ENCODE data around the gene APOBEC4. TPM values are rescaled to one million over a fixed set of nuclear protein-coding genes. Genes with fewer than 3 reads are reported as not detected.

The APOBEC4 gene
- total and polyA plus RNA-seq, 7 experiments from 2014 or later = 0.19 TPM; not detected in 6

DNA sequence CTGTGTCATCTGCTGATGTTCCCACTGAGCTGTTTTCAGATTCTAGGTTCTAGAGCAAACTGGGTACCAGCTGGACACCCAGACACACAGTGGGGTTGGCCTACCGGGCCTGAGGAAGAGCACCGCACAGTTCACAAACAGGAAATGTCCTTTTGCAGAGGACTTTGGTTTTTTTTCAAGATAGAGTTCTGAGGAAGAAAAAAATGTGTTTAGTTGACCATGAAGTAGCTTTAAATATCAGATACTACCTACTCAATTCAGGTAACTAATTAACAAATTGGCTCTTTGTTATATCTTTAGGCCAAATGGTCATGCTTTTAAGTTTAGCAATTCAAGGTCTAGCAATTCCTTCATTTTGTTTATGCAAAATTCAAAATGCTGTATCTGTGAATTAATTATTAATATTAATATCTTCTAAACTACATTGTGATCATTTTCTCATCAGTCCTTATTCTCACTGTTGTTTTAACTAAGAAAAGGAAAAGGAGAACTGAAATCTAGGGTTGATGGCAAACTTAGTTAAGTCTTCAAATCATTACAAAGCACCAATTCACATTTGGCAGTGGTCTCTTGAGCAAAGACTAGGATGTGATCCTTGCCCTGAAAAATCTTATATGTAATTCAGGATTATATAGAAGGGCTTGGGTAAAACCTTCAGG lies 45.7 kb downstream of the APOBEC4 start:
- no peak overlapping the region for H3K4me3 Mint-ChIP-seq
- Histone ChIP-seq H3K27me3 (ENCODE audit: control insufficient read depth in 2 of 2, insufficient read depth in 2 of 2, low read length in 2 of 2) (no peaks in the 10 kb centered on the region), H3K4me3 (ENCODE audit: low read length) (no peak overlapping the region), H3K4me1 (ENCODE audit: control insufficient read depth in 2 of 2, insufficient read depth in 2 of 2, low read length in 2 of 2) (no peaks in the 10 kb centered on the region), H3K27ac (ENCODE audit: low read depth, low read length) (no peak overlapping the region), H3K36me3 (ENCODE audit: control insufficient read depth in 2 of 3, insufficient read depth in 3 of 3, low read length in 3 of 3) (no peaks in the 10 kb centered on the region), H3K9me3 (ENCODE audit: control insufficient read depth in 2 of 3, low read length in 3 of 3) (no peaks in the 10 kb centered on the region)
- intact Hi-C loops (cut with micrococcal nuclease) = no loop called here
- ChIA-PET POLR2A (no interaction called here), CTCF (interaction anchor here (0.6 kb wide), 1 partner anchor 75 kb away, joined by 3 read pairs; no protein-coding TSS in a partner anchor)
- no peak for ATAC-seq
- H3K27ac Mint-ChIP-seq = peak overlapping the region in 3 of 9 donors; percentile 11 to 60 (median 24)
- H3K36me3 Mint-ChIP-seq = peaks cover 0 to 9% (median 4%) of the 10 kb centered on the region in 5 donors
- H3K9me3 Mint-ChIP-seq = peaks cover 0 to 2% (median 0%) of the 10 kb centered on the region in 11 donors
- peaks cover 0 to 11% (median 0%) of the 10 kb centered on the region in 7 donors for H3K4me1 Mint-ChIP-seq
- DNase-seq = no peak
- peaks cover 0 to 14% (median 9%) of the 10 kb centered on the region in 5 donors for H3K27me3 Mint-ChIP-seq

- H3K4me3 ChIP-seq (ENCODE audit: low read length) = no peak overlapping the region
- intact Hi-C loops (cut with micrococcal nuclease) = no loop called here
- H3K36me3 Mint-ChIP-seq = no peaks in the 10 kb centered on the region
- H3K4me1 Mint-ChIP-seq = peaks cover 0 to 11% (median 0%) of the 10 kb centered on the region in 7 donors
- POLR2A ChIA-PET = no interaction called here
- H3K27me3 ChIP-seq (ENCODE audit: control insufficient read depth in 2 of 2, insufficient read depth in 2 of 2, low read length in 2 of 2) = no peaks in the 10 kb centered on the region
- no peaks in the 10 kb centered on the region for H3K4me1 ChIP-seq (ENCODE audit: control insufficient read depth in 2 of 2, insufficient read depth in 2 of 2, low read length in 2 of 2)
- no peak for DNase-seq
- H3K27ac ChIP-seq (ENCODE audit: low read depth, low read length) = no peak overlapping the region
- no peaks in the 10 kb centered on the region for H3K9me3 Mint-ChIP-seq
- no peak overlapping the region for H3K4me3 Mint-ChIP-seq
- H3K36me3 ChIP-seq (ENCODE audit: control insufficient read depth in 2 of 3, insufficient read depth in 3 of 3, low read length in 3 of 3) = no peaks in the 10 kb centered on the region
- CTCF ChIA-PET = no interaction called here
- H3K27ac Mint-ChIP-seq = no peak overlapping the region
- no peaks in the 10 kb centered on the region for H3K9me3 ChIP-seq (ENCODE audit: control insufficient read depth in 2 of 3, low read length in 3 of 3)
- H3K27me3 Mint-ChIP-seq = peaks cover 0 to 10% (median 6%) of the 10 kb centered on the region in 5 donors
- ATAC-seq = no peak
These were observed 47.2 kb downstream of the APOBEC4 start for GRCh38 chr1:183605904-183606303.

DNA sequence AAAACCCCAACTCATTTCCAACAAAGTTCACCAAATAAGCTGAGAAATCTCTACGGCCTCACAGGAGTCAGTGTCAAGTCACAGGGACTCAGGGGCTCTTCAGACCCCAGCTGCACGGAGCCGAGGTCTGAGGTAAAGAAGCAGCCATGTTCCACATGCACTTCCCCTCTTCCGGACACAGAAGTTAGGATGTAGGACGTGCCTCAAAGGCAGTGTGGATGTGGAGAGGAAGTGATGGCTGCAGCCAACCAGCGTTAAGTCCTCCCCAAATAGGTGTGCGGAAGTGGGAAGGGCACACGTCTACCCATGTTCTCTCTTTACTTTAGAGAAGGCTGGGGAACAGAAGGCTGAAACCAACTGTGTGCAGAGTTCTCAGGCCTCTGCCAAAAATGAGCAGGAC lies 48.3 kb downstream of the APOBEC4 start:
- Mint-ChIP-seq H3K4me1 (peaks cover 0 to 11% (median 0%) of the 10 kb centered on the region in 7 donors), H3K27me3 (peaks cover 0 to 10% (median 6%) of the 10 kb centered on the region in 5 donors), H3K9me3 (no peaks in the 10 kb centered on the region), H3K36me3 (peaks cover 0 to 3% (median 0%) of the 10 kb centered on the region in 5 donors), H3K27ac (no peak overlapping the region), H3K4me3 (no peak overlapping the region)
- Histone ChIP-seq H3K4me1 (ENCODE audit: control insufficient read depth in 2 of 2, insufficient read depth in 2 of 2, low read length in 2 of 2) (no peaks in the 10 kb centered on the region), H3K9me3 (ENCODE audit: control insufficient read depth in 2 of 3, low read length in 3 of 3) (no peaks in the 10 kb centered on the region), H3K4me3 (ENCODE audit: low read length) (no peak overlapping the region), H3K36me3 (ENCODE audit: control insufficient read depth in 2 of 3, insufficient read depth in 3 of 3, low read length in 3 of 3) (no peaks in the 10 kb centered on the region), H3K27ac (ENCODE audit: low read depth, low read length) (no peak overlapping the region), H3K27me3 (ENCODE audit: control insufficient read depth in 2 of 2, insufficient read depth in 2 of 2, low read length in 2 of 2) (no peaks in the 10 kb centered on the region)
- CTCF ChIA-PET = no interaction called here
- ATAC-seq (peak; percentile 47), DNase-seq (no peak)
- intact Hi-C loops (cut with micrococcal nuclease) = no loop called here
- POLR2A ChIA-PET = no interaction called here

DNA sequence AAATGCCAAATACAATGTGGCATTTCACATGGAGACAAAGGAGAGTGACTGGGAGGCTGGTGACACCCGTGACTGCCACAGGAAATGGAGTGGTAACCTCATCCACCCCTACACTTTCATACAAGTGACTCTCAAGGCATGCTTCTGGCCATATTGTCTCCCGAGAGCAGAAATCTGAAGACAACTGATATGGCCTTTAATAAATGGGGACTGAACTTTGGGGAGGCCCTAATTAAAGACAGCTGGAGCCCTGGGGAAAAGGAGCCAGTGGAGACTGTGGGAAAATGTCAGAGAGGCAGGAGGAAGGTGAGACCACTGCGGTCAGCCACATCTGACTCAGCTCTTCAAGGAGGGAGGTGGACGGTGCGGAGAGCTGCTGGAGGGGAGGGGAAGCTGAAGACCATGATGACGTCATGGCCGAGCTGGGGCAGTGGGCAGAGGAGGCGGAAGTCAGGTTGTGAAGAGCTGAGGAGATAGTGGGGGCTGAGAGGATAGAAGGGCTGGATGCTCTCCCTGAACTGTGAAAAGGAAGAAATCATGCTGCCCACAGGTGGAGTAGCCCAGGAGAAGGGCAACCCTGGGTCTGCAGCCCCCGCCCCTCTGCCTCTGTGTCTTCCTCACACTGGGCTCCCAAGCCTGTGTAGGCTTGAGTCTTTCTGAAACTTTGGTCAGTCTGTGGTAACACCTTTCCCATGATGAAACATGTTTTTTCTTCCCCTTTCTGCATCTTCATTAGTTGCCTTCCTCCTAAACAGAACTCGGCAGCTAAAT lies 48.9 kb downstream of the APOBEC4 start:
- DNase-seq = no peak
- Histone ChIP-seq H3K4me1 (ENCODE audit: control insufficient read depth in 2 of 2, insufficient read depth in 2 of 2, low read length in 2 of 2) (no peaks in the 10 kb centered on the region), H3K9me3 (ENCODE audit: control insufficient read depth in 2 of 3, low read length in 3 of 3) (no peaks in the 10 kb centered on the region), H3K4me3 (ENCODE audit: low read length) (no peak overlapping the region), H3K27me3 (ENCODE audit: control insufficient read depth in 2 of 2, insufficient read depth in 2 of 2, low read length in 2 of 2) (no peaks in the 10 kb centered on the region), H3K27ac (ENCODE audit: low read depth, low read length) (no peak overlapping the region), H3K36me3 (ENCODE audit: control insufficient read depth in 2 of 3, insufficient read depth in 3 of 3, low read length in 3 of 3) (no peaks in the 10 kb centered on the region)
- Mint-ChIP-seq H3K36me3 (peaks cover 0 to 3% (median 0%) of the 10 kb centered on the region in 5 donors), H3K4me1 (peaks cover 0 to 11% (median 0%) of the 10 kb centered on the region in 7 donors), H3K4me3 (no peak overlapping the region), H3K27me3 (peaks cover 0 to 10% (median 6%) of the 10 kb centered on the region in 5 donors), H3K9me3 (no peaks in the 10 kb centered on the region), H3K27ac (peak overlapping the region in 1 of 9 donors; percentile 24)
- intact Hi-C loops (cut with micrococcal nuclease) = no loop called here
- POLR2A ChIA-PET = no interaction called here
- CTCF ChIA-PET = no interaction called here
- ATAC-seq = peak; percentile 81

DNA sequence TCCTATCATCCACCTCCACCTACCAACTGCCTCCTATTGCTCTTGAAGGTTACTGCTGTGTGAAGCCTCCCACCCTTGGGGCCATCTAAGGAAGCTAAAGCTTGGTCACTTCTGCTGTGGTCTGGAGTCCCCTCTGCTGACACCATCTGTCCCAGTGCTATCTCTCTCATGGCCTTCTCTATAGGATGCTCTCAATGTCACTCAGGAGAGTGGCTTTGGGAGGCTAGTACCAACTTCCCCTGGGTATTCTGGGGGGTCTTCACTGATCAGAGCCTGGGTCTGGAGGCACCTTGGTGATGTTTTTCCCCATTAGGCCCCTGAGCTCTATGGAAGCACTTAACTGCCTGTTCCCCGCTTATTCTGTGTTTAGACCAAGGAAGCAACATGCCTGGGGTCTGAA lies 50.6 kb downstream of the APOBEC4 start:
- intact Hi-C loops (cut with micrococcal nuclease) = no loop called here
- Histone ChIP-seq H3K9me3 (ENCODE audit: control insufficient read depth in 2 of 3, low read length in 3 of 3) (no peaks in the 10 kb centered on the region), H3K36me3 (ENCODE audit: control insufficient read depth in 2 of 3, insufficient read depth in 3 of 3, low read length in 3 of 3) (no peaks in the 10 kb centered on the region), H3K27ac (ENCODE audit: low read depth, low read length) (no peak overlapping the region), H3K4me1 (ENCODE audit: control insufficient read depth in 2 of 2, insufficient read depth in 2 of 2, low read length in 2 of 2) (no peaks in the 10 kb centered on the region), H3K27me3 (ENCODE audit: control insufficient read depth in 2 of 2, insufficient read depth in 2 of 2, low read length in 2 of 2) (no peaks in the 10 kb centered on the region), H3K4me3 (ENCODE audit: low read length) (no peak overlapping the region)
- ChIA-PET CTCF (no interaction called here), POLR2A (no interaction called here)
- no peak for ATAC-seq
- Mint-ChIP-seq H3K36me3 (peaks cover 0 to 3% (median 0%) of the 10 kb centered on the region in 5 donors), H3K9me3 (no peaks in the 10 kb centered on the region), H3K4me1 (peaks cover 0 to 16% (median 6%) of the 10 kb centered on the region in 7 donors), H3K27ac (no peak overlapping the region), H3K27me3 (peaks cover 0 to 10% (median 6%) of the 10 kb centered on the region in 5 donors), H3K4me3 (no peak overlapping the region)
- DNase-seq = no peak

- H3K36me3 ChIP-seq (ENCODE audit: control insufficient read depth in 2 of 3, insufficient read depth in 3 of 3, low read length in 3 of 3) = no peaks in the 10 kb centered on the region
- H3K4me1 ChIP-seq (ENCODE audit: control insufficient read depth in 2 of 2, insufficient read depth in 2 of 2, low read length in 2 of 2) = no peaks in the 10 kb centered on the region
- no peak overlapping the region for H3K27ac ChIP-seq (ENCODE audit: low read depth, low read length)
- no peaks in the 10 kb centered on the region for H3K9me3 ChIP-seq (ENCODE audit: control insufficient read depth in 2 of 3, low read length in 3 of 3)
- Mint-ChIP-seq H3K9me3 (no peaks in the 10 kb centered on the region), H3K4me1 (peaks cover 0 to 22% (median 6%) of the 10 kb centered on the region in 7 donors), H3K4me3 (no peak overlapping the region), H3K27ac (no peak overlapping the region), H3K27me3 (peaks cover 0 to 12% (median 6%) of the 10 kb centered on the region in 5 donors), H3K36me3 (peaks cover 0 to 3% (median 0%) of the 10 kb centered on the region in 5 donors)
- H3K4me3 ChIP-seq (ENCODE audit: low read length) = no peak overlapping the region
- no peak for ATAC-seq
- ChIA-PET POLR2A (no interaction called here), CTCF (no interaction called here)
- H3K27me3 ChIP-seq (ENCODE audit: control insufficient read depth in 2 of 2, insufficient read depth in 2 of 2, low read length in 2 of 2) = no peaks in the 10 kb centered on the region
- DNase-seq = no peak
- intact Hi-C loops (cut with micrococcal nuclease) = no loop called here
These were observed 52.5 kb downstream of the APOBEC4 start for GRCh38 chr1:183600634-183601033.

Measured in naive thymus-derived CD4-positive, alpha-beta T cell (primary cell).